Stomach (tissue), 9 donors: ENCODE data around the gene LRPPRC. TPM values are rescaled to one million over a fixed set of nuclear protein-coding genes. Genes with fewer than 3 reads are reported as not detected.

Experiments
- DNase-seq, 2 donors: peaks; one replicate each; pipeline versions ENCODE4 v3.0.0 to v3.0.0-alpha.2; 2013 to 2019
- H3K27ac ChIP-seq, 5 donors: fragments of 200-600 bp in 4 of 5; sonication (generic) in 4 of 5; one replicate each; pipeline ENCODE4 v1.5.1; 2013 to 2019; ENCODE audit warnings: mild to moderate bottlenecking in 1 of 5, moderate library complexity in 1 of 5
- H3K27me3 ChIP-seq, 3 donors: fragments of 200-600 bp; sonication (generic); one replicate each; pipeline ENCODE4 v1.5.1; 2017 to 2019; ENCODE audit warnings: mixed run types in 1 of 3
- H3K36me3 ChIP-seq, 4 donors: fragments of 200-600 bp; sonication (generic); 1 replicate in 3 of 4; 2 replicates in 1 of 4; pipeline ENCODE4 v1.5.1; 2016 to 2019
- H3K4me1 ChIP-seq, 4 donors: fragments of 200-600 bp; sonication (generic); one replicate each; pipeline ENCODE4 v1.5.1; 2016 to 2019
- H3K4me3 ChIP-seq, 4 donors: fragments of 200-600 bp; sonication (generic) in 3 of 4; one replicate each; pipeline ENCODE4 v1.5.1; 2016 to 2019; ENCODE audit warnings: mild to moderate bottlenecking in 1 of 4
- H3K9me3 ChIP-seq, 4 donors: fragments of 200-600 bp; sonication (generic); one replicate each; pipeline ENCODE4 v1.5.1; 2016 to 2019
- CTCF ChIP-seq, 7 experiments: fragments of 450-650 bp in 4 of 7; fragments of 200-600 bp in 3 of 7; sonication (generic) in 3 of 7; IDR thresholded peaks; one replicate each; pipeline ENCODE4 v1.5.1; 2016 to 2019; ENCODE audit warnings: antibody characterized with exemption in 7 of 7, control low read depth in 2 of 7, mild to moderate bottlenecking in 1 of 7
- EP300 ChIP-seq: sonication (generic); formaldehyde crosslinking; IDR thresholded peaks from one replicate; pipeline ENCODE4 v1.6.1; 2017; ENCODE audit warnings: antibody characterized with exemption
- POLR2A ChIP-seq, 4 donors: fragments of 450-650 bp; IDR thresholded peaks; one replicate each; pipeline ENCODE4 v1.6.1; 2016; ENCODE audit warnings: antibody characterized with exemption in 4 of 4, control low read depth in 2 of 4, mild to moderate bottlenecking in 1 of 4, moderate library complexity in 1 of 4
- POLR2AphosphoS5 ChIP-seq, 3 donors: sonication (generic); formaldehyde crosslinking; IDR thresholded peaks; one replicate each; pipeline ENCODE4 v1.6.1; 2016; ENCODE audit warnings: antibody characterized with exemption in 3 of 3
- WGBS, 5 donors: extraction: QIAGEN DNeasy Blood & Tissue Kit in 3 of 5; methylation state at CpG; one replicate each; pipeline versions ENCODE4 v1.1.5 to v1.1.7; 2013 to 2018; 5-methylcytosine and 5-hydroxymethylcytosine counted together
- intact Hi-C: fragments of 100-400 bp; cut with DNase I; formaldehyde crosslinking; loops from one replicate; pipeline ENCODE4 v1.15.1; 2023; ENCODE audit warnings: low total_unique reads
- polyA plus RNA-seq, 3 donors: library from polyadenylated mRNA; stranded (reverse); fragments of 200-250 nt; gene quantifications; one replicate each; pipeline ENCODE4 v1.2.3, GENCODE V29; 2013
- total RNA-seq, 5 donors: library from RNA; depleted of rRNA; stranded (reverse); fragments of >200 nt; gene quantifications; one replicate each; pipeline versions ENCODE4 v1.1.0 to v1.2.3, GENCODE V29; 2014 to 2016
- donor health status: healthy with polysubstance abuse.
- donor health status: Bipolar disorder and iron deficiency.
- donor health status: healthy.

The LRPPRC gene
- total and polyA plus RNA-seq, 8 donors = 12.6 to 124 (median 35.5) TPM

- 77 to 85% (median 80%) methylated on average over 3 of the region's 3 CpGs for WGBS, 5 donors
- DNase-seq = no peak
- H3K4me3 ChIP-seq = no peak overlapping the region
Measured at GRCh38 chr2:43937269-43937820, 58.4 kb downstream of the LRPPRC start.

GRCh38 chr2:43934567-43934966 is 61.2 kb downstream of the LRPPRC start:
- intact Hi-C loops = no loop called here
- H3K27me3 ChIP-seq = no peaks in the 10 kb centered on the region
- TF ChIP-seq CTCF (IDR thresholded peaks at IDR 0.05) = no peak
- TF ChIP-seq POLR2AphosphoS5 (IDR thresholded peaks at IDR 0.05) = no peak
- TF ChIP-seq POLR2A (IDR thresholded peaks at IDR 0.05) = no peak
- no peak for TF ChIP-seq EP300
- no peaks in the 10 kb centered on the region for H3K4me1 ChIP-seq
- no peak overlapping the region for H3K4me3 ChIP-seq
- DNase-seq = no peak
- 64 to 78% (median 74%) methylated on average over 4 of the region's 4 CpGs for WGBS, 5 donors
- peaks cover 13 to 63% (median 49%) of the 10 kb centered on the region in 4 donors for H3K36me3 ChIP-seq
- H3K9me3 ChIP-seq = no peaks in the 10 kb centered on the region
- H3K27ac ChIP-seq = no peak overlapping the region

More at GRCh38 chr2:43937269-43937820, 58.4 kb downstream of the LRPPRC start:
- Histone ChIP-seq H3K36me3 (peaks cover 12 to 63% (median 50%) of the 10 kb centered on the region in 4 donors), H3K27ac (no peak overlapping the region), H3K27me3 (no peaks in the 10 kb centered on the region), H3K9me3 (no peaks in the 10 kb centered on the region), H3K4me1 (no peaks in the 10 kb centered on the region)
- intact Hi-C loops = no loop called here
- no peak for TF ChIP-seq EP300
- TF ChIP-seq POLR2AphosphoS5 (IDR thresholded peaks at IDR 0.05) = no peak
- no peak for TF ChIP-seq POLR2A (IDR thresholded peaks at IDR 0.05)
- no peak for TF ChIP-seq CTCF (IDR thresholded peaks at IDR 0.05)

DNA sequence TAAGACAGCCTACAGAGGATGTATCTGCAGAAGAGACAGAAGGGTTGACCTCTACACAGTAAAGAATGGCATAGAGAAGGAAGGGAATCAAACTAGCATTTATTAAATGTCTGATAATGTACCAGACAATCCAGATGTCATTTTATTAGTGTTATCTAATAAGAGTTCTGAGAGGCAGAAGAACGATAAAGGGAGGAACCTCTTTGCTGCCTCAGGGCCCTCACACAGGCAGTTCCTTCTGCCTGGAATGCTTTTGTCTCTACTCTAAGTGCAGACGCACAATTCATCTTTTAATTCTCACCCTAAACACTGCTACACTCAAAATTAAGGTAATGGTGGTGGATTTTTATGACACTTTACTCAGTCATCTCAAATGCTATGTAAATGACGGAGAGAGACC is 64.5 kb downstream of the LRPPRC start:
- DNase-seq = no peak
- Histone ChIP-seq H3K27ac (no peak overlapping the region), H3K4me3 (no peak overlapping the region), H3K4me1 (no peaks in the 10 kb centered on the region), H3K27me3 (no peaks in the 10 kb centered on the region), H3K9me3 (no peaks in the 10 kb centered on the region), H3K36me3 (peaks cover 13 to 69% (median 49%) of the 10 kb centered on the region in 4 donors)
- intact Hi-C loops = no loop called here
- 95 to 97% (median 97%) methylated on average over 3 of the region's 3 CpGs for WGBS, 5 donors
- TF ChIP-seq POLR2AphosphoS5 (IDR thresholded peaks at IDR 0.05) = no peak
- TF ChIP-seq EP300 = no peak
- TF ChIP-seq CTCF (IDR thresholded peaks at IDR 0.05) = no peak
- TF ChIP-seq POLR2A (IDR thresholded peaks at IDR 0.05) = no peak

GRCh38 chr2:43927442-43927841 is 68.3 kb downstream of the LRPPRC start:
- 72 to 83% (median 73%) methylated on average over 4 of the region's 4 CpGs for WGBS, 5 donors
- H3K36me3 ChIP-seq = peaks cover 13 to 77% (median 57%) of the 10 kb centered on the region in 4 donors
- H3K4me3 ChIP-seq = no peak overlapping the region
- H3K4me1 ChIP-seq = no peaks in the 10 kb centered on the region
- no peak for DNase-seq
- no peak overlapping the region for H3K27ac ChIP-seq
- TF ChIP-seq POLR2AphosphoS5 (IDR thresholded peaks at IDR 0.05) (no peak), CTCF (IDR thresholded peaks at IDR 0.05) (no peak), POLR2A (IDR thresholded peaks at IDR 0.05) (no peak), EP300 (no peak)
- H3K27me3 ChIP-seq = no peaks in the 10 kb centered on the region
- intact Hi-C loops = no loop called here
- H3K9me3 ChIP-seq = no peaks in the 10 kb centered on the region
